GM23338 (cell line): Measurements from ENCODE around the gene FGF1. TPM values are rescaled to one million over a fixed set of nuclear protein-coding genes. Genes with fewer than 3 reads are reported as not detected.

Source experiments
- ATAC-seq: fragments of 200-7000 bp; cut with Tn5 transposase; 3 replicates; pipeline ENCODE4 v1.9.1; 2020
- DNase-seq: peaks from one replicate; pipeline ENCODE4 v3.0.0-alpha.2; 2015; ENCODE audit warnings: low spot score
- H2AFZ ChIP-seq: fragments of 200-600 bp; sonication (generic); 2 replicates; pipeline ENCODE4 v1.8.0; 2016; ENCODE audit warnings: antibody characterized with exemption, mild to moderate bottlenecking, moderate library complexity
- H3F3A ChIP-seq: fragments of 200-600 bp; sonication (generic); replicated peaks from 2 replicates; pipeline ENCODE4 v1.8.0; 2017; ENCODE audit warnings: antibody characterized with exemption, mixed run types, low read depth
- H3K27ac ChIP-seq: fragments of 200-600 bp; sonication (generic); 2 replicates; pipeline ENCODE4 v1.6.1; 2016; ENCODE audit warnings: low read depth
- H3K27me3 ChIP-seq: fragments of 200-600 bp; sonication (generic); 2 replicates; pipeline ENCODE4 v1.8.0; 2016; ENCODE audit warnings: mild to moderate bottlenecking, mixed run types, moderate library complexity; ENCODE audit not compliant: insufficient read depth
- H3K36me3 ChIP-seq: fragments of 200-600 bp; sonication (generic); 2 replicates; pipeline ENCODE4 v1.8.0; 2016; ENCODE audit warnings: mild to moderate bottlenecking; ENCODE audit not compliant: insufficient read depth
- H3K4me1 ChIP-seq: fragments of 200-600 bp; sonication (generic); 2 replicates; pipeline ENCODE4 v1.8.0; 2016; ENCODE audit warnings: mild to moderate bottlenecking, moderate library complexity; ENCODE audit not compliant: insufficient read depth
- H3K4me2 ChIP-seq: fragments of 200-600 bp; sonication (generic); 2 replicates; pipeline ENCODE4 v1.7.1; 2017; ENCODE audit warnings: mixed run types
- H3K4me3 ChIP-seq: fragments of 200-600 bp; sonication (generic); 2 replicates; pipeline ENCODE4 v1.6.1; 2016; ENCODE audit warnings: mixed run types
- H3K79me2 ChIP-seq: fragments of 200-600 bp; sonication (generic); replicated peaks from 2 replicates; pipeline ENCODE4 v1.8.0; 2017; ENCODE audit warnings: mild to moderate bottlenecking; ENCODE audit not compliant: insufficient read depth
- H3K9me2 ChIP-seq: fragments of 200-600 bp; sonication (generic); 2 replicates; pipeline ENCODE4 v1.8.0; 2017; ENCODE audit not compliant: insufficient read depth
- H4K20me1 ChIP-seq: fragments of 200-600 bp; sonication (generic); replicated peaks from 2 replicates; pipeline ENCODE4 v1.8.0; 2017; ENCODE audit warnings: mild to moderate bottlenecking; ENCODE audit not compliant: insufficient read depth
- H3K27ac Mint-ChIP-seq: 2 replicates; pipeline ENCODE4 v1.8.0; 2020; ENCODE audit warnings: inconsistent platforms, mild to moderate bottlenecking, moderate library complexity, mixed read lengths
- H3K27me3 Mint-ChIP-seq: 3 replicates; pipeline ENCODE4 v1.8.0; 2022; ENCODE audit warnings: low read depth, mild to moderate bottlenecking, moderate library complexity, mixed read lengths, inconsistent platforms; ENCODE audit not compliant: insufficient read depth, poor library complexity
- H3K36me3 Mint-ChIP-seq: 3 replicates; pipeline ENCODE4 v1.8.0; 2021; ENCODE audit warnings: low read depth, mild to moderate bottlenecking, inconsistent platforms, moderate library complexity, mixed read lengths
- H3K4me1 Mint-ChIP-seq: 3 replicates; pipeline ENCODE4 v1.8.0; 2020; ENCODE audit warnings: mild to moderate bottlenecking, inconsistent platforms, mixed read lengths
- H3K4me3 Mint-ChIP-seq: 3 replicates; pipeline ENCODE4 v1.8.0; 2021; ENCODE audit warnings: moderate library complexity, mild to moderate bottlenecking, inconsistent platforms, mixed read lengths
- H3K9me3 Mint-ChIP-seq: 3 replicates; pipeline ENCODE4 v1.8.0; 2020; ENCODE audit warnings: moderate library complexity, mild to moderate bottlenecking, inconsistent platforms, mixed read lengths
- CREB1 ChIP-seq: fragments of 250-450 bp; sonication (Bioruptor Pico); IDR thresholded peaks from 2 replicates; pipeline ENCODE4 v1.5.0; 2020; ENCODE audit warnings: low read depth, mild to moderate bottlenecking, moderate library complexity
- CTCF ChIP-seq, 2 experiments: fragments of 200-600 bp in 1 of 2; sonication (generic) in 1 of 2; conservative IDR thresholded peaks; 2 replicates each; pipeline versions ENCODE4 v1.5.1 to v1.6.1; 2016 to 2017; ENCODE audit warnings: antibody characterized with exemption in 2 of 2, low read depth in 2 of 2, mild to moderate bottlenecking in 2 of 2, moderate library complexity in 1 of 2
- EZH2 ChIP-seq: fragments of 200-600 bp; sonication (generic); IDR thresholded peaks from one replicate; pipeline ENCODE4 v1.8.0; 2017; ENCODE audit warnings: antibody characterized with exemption, mild to moderate bottlenecking, low read depth; ENCODE audit not compliant: unreplicated experiment
- EZH2phosphoT487 ChIP-seq: fragments of 200-600 bp; sonication (generic); IDR thresholded peaks from one replicate; pipeline ENCODE4 v1.8.1; 2018; ENCODE audit warnings: antibody characterized with exemption; ENCODE audit not compliant: unreplicated experiment
- JUNB ChIP-seq: IDR thresholded peaks from one replicate; pipeline ENCODE4 v1.6.1; 2016; ENCODE audit warnings: antibody characterized with exemption; ENCODE audit not compliant: unreplicated experiment
- NANOG ChIP-seq: IDR thresholded peaks from 2 replicates; pipeline ENCODE4 v1.6.1; 2016; ENCODE audit warnings: antibody characterized with exemption, borderline replicate concordance
- POLR2AphosphoS5 ChIP-seq: IDR thresholded peaks from 2 replicates; pipeline ENCODE4 v1.6.1; 2016; ENCODE audit warnings: antibody characterized with exemption, low read depth
- STAT1 ChIP-seq: IDR thresholded peaks from one replicate; pipeline ENCODE4 v1.6.1; 2016; ENCODE audit warnings: antibody characterized with exemption; ENCODE audit not compliant: unreplicated experiment
- ZNF114 ChIP-seq: fragments of 250-450 bp; sonication (Bioruptor Pico); IDR thresholded peaks from 2 replicates; pipeline ENCODE4 v1.5.0; 2020; ENCODE audit warnings: mild to moderate bottlenecking, moderate library complexity
- ZNF331 ChIP-seq: fragments of 250-450 bp; sonication (Bioruptor Pico); IDR thresholded peaks from 2 replicates; pipeline ENCODE4 v1.5.0; 2020; ENCODE audit warnings: low read depth, mild to moderate bottlenecking, moderate library complexity
- polyA plus RNA-seq: library from polyadenylated mRNA; unstranded; fragments of >200 nt; fragmentation: Nextera tagmentation; extraction: Ambion mirVana; gene quantifications from 2 replicates; pipeline ENCODE4 v1.2.1, GENCODE V29; 2016
- total RNA-seq: library from RNA; depleted of rRNA; stranded (reverse); fragments of >200 nt; shearing (Covaris generic); gene quantifications from 2 replicates; pipeline ENCODE4 v1.2.3, GENCODE V29; 2014
- TF ChIP-seq, protein P1 (sequence below): fragments of 250-450 bp; sonication (Bioruptor Pico); IDR thresholded peaks from 2 replicates; pipeline ENCODE4 v1.5.0; 2020; ENCODE audit warnings: mild to moderate bottlenecking, moderate library complexity
- TF ChIP-seq, protein P2 (sequence below): IDR thresholded peaks from 2 replicates; pipeline ENCODE4 v1.6.1; 2016; ENCODE audit warnings: antibody characterized with exemption
- TF ChIP-seq, protein P3 (sequence below): IDR thresholded peaks from one replicate; pipeline ENCODE4 v1.6.1; 2018; ENCODE audit warnings: antibody characterized with exemption; ENCODE audit not compliant: unreplicated experiment

Gene FGF1
- total and polyA plus RNA-seq, 2 experiments from 2014 or later: 0.21 to 0.34 TPM

DNA sequence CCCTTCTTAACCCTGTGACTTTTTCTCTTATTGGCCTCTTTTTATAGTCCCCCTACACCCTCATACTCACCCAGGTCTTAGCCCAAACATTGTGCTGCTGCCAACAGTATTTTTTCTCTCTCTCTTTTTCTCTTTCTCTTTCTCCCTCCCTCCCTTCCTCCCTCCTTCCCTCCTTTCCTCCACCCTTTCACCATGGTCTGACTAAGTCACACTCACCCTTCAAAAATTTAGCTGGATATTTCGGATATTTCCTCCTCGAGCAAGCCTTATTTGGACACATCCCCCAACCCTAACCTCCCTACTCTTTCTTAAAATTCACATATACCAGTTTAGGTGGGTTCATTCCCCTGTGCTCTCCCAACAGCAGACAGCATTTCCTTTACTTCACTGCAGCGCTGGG, 64.7 kb downstream of the FGF1 start:
- no peak overlapping the region for H3K4me3 Mint-ChIP-seq
- no peaks in the 10 kb centered on the region; the same call in 2 of the 3 replicates for H3K36me3 Mint-ChIP-seq
- H3K27ac Mint-ChIP-seq: no peak overlapping the region
- Histone ChIP-seq H2AFZ (no peak overlapping the region), H3F3A (no peaks in the 10 kb centered on the region; the same call in 1 of the 2 replicates), H3K4me3 (no peak overlapping the region), H3K79me2 (no peaks in the 10 kb centered on the region), H3K9me2 (no peaks in the 10 kb centered on the region), H3K27ac (no peak overlapping the region), H3K4me2 (no peak overlapping the region), H3K4me1 (peaks cover 14% of the 10 kb centered on the region), H4K20me1 (no peaks in the 10 kb centered on the region), H3K27me3 (no peaks in the 10 kb centered on the region), H3K36me3 (no peaks in the 10 kb centered on the region)
- TF ChIP-seq POLR2AphosphoS5 (no peak), ZNF114 (CRISPR knock-in tag) (no peak), CTCF (conservative IDR thresholded peaks at IDR 0.05; ENCODE audit: low read depth in 2 of 2) (no peak), STAT1 (no peak), EZH2phosphoT487 (no peak), JUNB (no peak), NANOG (no peak), ZNF331 (CRISPR knock-in tag) (no peak), EZH2 (no peak), CREB1 (no peak)
- TF ChIP-seq, protein P1, sequence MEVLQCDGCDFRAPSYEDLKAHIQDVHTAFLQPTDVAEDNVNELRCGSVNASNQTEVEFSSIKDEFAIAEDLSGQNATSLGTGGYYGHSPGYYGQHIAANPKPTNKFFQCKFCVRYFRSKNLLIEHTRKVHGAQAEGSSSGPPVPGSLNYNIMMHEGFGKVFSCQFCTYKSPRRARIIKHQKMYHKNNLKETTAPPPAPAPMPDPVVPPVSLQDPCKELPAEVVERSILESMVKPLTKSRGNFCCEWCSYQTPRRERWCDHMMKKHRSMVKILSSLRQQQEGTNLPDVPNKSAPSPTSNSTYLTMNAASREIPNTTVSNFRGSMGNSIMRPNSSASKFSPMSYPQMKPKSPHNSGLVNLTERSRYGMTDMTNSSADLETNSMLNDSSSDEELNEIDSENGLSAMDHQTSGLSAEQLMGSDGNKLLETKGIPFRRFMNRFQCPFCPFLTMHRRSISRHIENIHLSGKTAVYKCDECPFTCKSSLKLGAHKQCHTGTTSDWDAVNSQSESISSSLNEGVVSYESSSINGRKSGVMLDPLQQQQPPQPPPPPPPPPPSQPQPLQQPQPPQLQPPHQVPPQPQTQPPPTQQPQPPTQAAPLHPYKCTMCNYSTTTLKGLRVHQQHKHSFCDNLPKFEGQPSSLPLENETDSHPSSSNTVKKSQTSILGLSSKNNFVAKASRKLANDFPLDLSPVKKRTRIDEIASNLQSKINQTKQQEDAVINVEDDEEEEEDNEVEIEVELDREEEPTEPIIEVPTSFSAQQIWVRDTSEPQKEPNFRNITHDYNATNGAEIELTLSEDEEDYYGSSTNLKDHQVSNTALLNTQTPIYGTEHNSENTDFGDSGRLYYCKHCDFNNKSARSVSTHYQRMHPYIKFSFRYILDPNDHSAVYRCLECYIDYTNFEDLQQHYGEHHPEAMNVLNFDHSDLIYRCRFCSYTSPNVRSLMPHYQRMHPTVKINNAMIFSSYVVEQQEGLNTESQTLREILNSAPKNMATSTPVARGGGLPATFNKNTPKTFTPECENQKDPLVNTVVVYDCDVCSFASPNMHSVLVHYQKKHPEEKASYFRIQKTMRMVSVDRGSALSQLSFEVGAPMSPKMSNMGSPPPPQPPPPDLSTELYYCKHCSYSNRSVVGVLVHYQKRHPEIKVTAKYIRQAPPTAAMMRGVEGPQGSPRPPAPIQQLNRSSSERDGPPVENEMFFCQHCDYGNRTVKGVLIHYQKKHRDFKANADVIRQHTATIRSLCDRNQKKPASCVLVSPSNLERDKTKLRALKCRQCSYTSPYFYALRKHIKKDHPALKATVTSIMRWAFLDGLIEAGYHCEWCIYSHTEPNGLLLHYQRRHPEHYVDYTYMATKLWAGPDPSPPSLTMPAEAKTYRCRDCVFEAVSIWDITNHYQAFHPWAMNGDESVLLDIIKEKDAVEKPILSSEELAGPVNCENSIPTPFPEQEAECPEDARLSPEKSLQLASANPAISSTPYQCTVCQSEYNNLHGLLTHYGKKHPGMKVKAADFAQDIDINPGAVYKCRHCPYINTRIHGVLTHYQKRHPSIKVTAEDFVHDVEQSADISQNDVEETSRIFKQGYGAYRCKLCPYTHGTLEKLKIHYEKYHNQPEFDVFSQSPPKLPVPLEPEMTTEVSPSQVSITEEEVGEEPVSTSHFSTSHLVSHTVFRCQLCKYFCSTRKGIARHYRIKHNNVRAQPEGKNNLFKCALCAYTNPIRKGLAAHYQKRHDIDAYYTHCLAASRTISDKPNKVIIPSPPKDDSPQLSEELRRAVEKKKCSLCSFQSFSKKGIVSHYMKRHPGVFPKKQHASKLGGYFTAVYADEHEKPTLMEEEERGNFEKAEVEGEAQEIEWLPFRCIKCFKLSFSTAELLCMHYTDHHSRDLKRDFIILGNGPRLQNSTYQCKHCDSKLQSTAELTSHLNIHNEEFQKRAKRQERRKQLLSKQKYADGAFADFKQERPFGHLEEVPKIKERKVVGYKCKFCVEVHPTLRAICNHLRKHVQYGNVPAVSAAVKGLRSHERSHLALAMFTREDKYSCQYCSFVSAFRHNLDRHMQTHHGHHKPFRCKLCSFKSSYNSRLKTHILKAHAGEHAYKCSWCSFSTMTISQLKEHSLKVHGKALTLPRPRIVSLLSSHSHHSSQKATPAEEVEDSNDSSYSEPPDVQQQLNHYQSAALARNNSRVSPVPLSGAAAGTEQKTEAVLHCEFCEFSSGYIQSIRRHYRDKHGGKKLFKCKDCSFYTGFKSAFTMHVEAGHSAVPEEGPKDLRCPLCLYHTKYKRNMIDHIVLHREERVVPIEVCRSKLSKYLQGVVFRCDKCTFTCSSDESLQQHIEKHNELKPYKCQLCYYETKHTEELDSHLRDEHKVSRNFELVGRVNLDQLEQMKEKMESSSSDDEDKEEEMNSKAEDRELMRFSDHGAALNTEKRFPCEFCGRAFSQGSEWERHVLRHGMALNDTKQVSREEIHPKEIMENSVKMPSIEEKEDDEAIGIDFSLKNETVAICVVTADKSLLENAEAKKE (CRISPR knock-in tag): no peak
- TF ChIP-seq, protein P2, sequence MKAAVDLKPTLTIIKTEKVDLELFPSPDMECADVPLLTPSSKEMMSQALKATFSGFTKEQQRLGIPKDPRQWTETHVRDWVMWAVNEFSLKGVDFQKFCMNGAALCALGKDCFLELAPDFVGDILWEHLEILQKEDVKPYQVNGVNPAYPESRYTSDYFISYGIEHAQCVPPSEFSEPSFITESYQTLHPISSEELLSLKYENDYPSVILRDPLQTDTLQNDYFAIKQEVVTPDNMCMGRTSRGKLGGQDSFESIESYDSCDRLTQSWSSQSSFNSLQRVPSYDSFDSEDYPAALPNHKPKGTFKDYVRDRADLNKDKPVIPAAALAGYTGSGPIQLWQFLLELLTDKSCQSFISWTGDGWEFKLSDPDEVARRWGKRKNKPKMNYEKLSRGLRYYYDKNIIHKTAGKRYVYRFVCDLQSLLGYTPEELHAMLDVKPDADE: no peak
- TF ChIP-seq, protein P3, sequence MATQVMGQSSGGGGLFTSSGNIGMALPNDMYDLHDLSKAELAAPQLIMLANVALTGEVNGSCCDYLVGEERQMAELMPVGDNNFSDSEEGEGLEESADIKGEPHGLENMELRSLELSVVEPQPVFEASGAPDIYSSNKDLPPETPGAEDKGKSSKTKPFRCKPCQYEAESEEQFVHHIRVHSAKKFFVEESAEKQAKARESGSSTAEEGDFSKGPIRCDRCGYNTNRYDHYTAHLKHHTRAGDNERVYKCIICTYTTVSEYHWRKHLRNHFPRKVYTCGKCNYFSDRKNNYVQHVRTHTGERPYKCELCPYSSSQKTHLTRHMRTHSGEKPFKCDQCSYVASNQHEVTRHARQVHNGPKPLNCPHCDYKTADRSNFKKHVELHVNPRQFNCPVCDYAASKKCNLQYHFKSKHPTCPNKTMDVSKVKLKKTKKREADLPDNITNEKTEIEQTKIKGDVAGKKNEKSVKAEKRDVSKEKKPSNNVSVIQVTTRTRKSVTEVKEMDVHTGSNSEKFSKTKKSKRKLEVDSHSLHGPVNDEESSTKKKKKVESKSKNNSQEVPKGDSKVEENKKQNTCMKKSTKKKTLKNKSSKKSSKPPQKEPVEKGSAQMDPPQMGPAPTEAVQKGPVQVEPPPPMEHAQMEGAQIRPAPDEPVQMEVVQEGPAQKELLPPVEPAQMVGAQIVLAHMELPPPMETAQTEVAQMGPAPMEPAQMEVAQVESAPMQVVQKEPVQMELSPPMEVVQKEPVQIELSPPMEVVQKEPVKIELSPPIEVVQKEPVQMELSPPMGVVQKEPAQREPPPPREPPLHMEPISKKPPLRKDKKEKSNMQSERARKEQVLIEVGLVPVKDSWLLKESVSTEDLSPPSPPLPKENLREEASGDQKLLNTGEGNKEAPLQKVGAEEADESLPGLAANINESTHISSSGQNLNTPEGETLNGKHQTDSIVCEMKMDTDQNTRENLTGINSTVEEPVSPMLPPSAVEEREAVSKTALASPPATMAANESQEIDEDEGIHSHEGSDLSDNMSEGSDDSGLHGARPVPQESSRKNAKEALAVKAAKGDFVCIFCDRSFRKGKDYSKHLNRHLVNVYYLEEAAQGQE: no peak
- no peak for DNase-seq
- peaks cover 3% of the 10 kb centered on the region; the same call in 2 of the 3 replicates for H3K9me3 Mint-ChIP-seq
- H3K4me1 Mint-ChIP-seq: peaks cover 18% of the 10 kb centered on the region
- no peaks in the 10 kb centered on the region for H3K27me3 Mint-ChIP-seq
- ATAC-seq: no peak
